Esophagus squamous epithelium (tissue), 5 donors: ENCODE results near the gene SNX1. TPM values are rescaled to one million over a fixed set of nuclear protein-coding genes. Genes with fewer than 3 reads are reported as not detected.
"Not testable (repeated sequence)": the region's sequence is repeated elsewhere in the genome, so short reads cannot be mapped to it uniquely, and the experiment has no call there.

ENCODE experiments used
- DNase-seq: peaks from one replicate; lab custom pipeline; 2025; lab: John Stamatoyannopoulos, UW
- H3K27ac ChIP-seq, 4 donors: fragments of 200-600 bp; sonication (generic); one replicate each; pipeline ENCODE4 v1.5.1; 2016 to 2019; ENCODE audit warnings: mild to moderate bottlenecking in 1 of 4
- H3K27me3 ChIP-seq, 4 donors: fragments of 200-600 bp; sonication (generic); 1 replicate in 3 of 4; 2 replicates in 1 of 4; pipeline versions ENCODE4 v1.5.1 to v1.6.0; 2017 to 2021; ENCODE audit warnings: antibody characterized with exemption in 1 of 4
- H3K36me3 ChIP-seq, 3 donors: fragments of 200-600 bp; sonication (generic); one replicate each; pipeline ENCODE4 v1.5.1; 2016 to 2019
- H3K4me1 ChIP-seq, 3 donors: fragments of 200-600 bp; sonication (generic); one replicate each; pipeline ENCODE4 v1.5.1; 2017 to 2019
- H3K4me3 ChIP-seq, 4 donors: fragments of 200-600 bp; sonication (generic); 1 replicate in 3 of 4; 2 replicates in 1 of 4; pipeline ENCODE4 v1.5.1; 2016 to 2019; ENCODE audit warnings: mild to moderate bottlenecking in 2 of 4, moderate library complexity in 1 of 4
- H3K9me3 ChIP-seq, 3 donors: fragments of 200-600 bp; sonication (generic); one replicate each; pipeline ENCODE4 v1.5.1; 2016 to 2019
- CTCF ChIP-seq, 6 experiments: fragments of 450-650 bp in 4 of 6; fragments of 200-600 bp in 2 of 6; sonication (generic) in 2 of 6; IDR thresholded peaks; one replicate each; pipeline ENCODE4 v1.5.1; 2016 to 2019; ENCODE audit warnings: antibody characterized with exemption in 6 of 6, mild to moderate bottlenecking in 4 of 6, moderate library complexity in 4 of 6
- POLR2A ChIP-seq, 4 donors: fragments of 450-650 bp; IDR thresholded peaks; one replicate each; pipeline ENCODE4 v1.6.1; 2017; ENCODE audit warnings: antibody characterized with exemption in 4 of 4, mild to moderate bottlenecking in 4 of 4, moderate library complexity in 3 of 4
- WGBS, 2 donors: methylation state at CpG; one replicate each; pipeline ENCODE4 v1.1.5; 2018; 5-methylcytosine and 5-hydroxymethylcytosine counted together
- intact Hi-C: fragments of 100-400 bp; cut with DNase I; formaldehyde crosslinking; loops from one replicate; pipeline ENCODE4 v1.15.0; 2022
- total RNA-seq, 4 donors: library from RNA; depleted of rRNA; stranded (reverse); fragments of >200 nt; gene quantifications; one replicate each; pipeline ENCODE4 v1.1.0, GENCODE V29; 2016
- donor health status: DM: yes; HTN: yes; CAD: no.

SNX1 gene
- total RNA-seq, 4 donors from 2014 or later = 39.9 to 71.1 (median 52.0) TPM

GRCh38 chr15:64112904-64113303 is 17.1 kb downstream of the SNX1 start:
- H3K4me1 ChIP-seq = peaks cover 0 to 29% (median 0%) of the 10 kb centered on the region in 3 donors
- H3K9me3 ChIP-seq = no peaks in the 10 kb centered on the region
- no peak for DNase-seq
- intact Hi-C loops = no loop called here
- 63 to 73% methylated on average over 1 of the region's 1 CpG for WGBS, 2 donors
- H3K27ac ChIP-seq = no peak overlapping the region
- no peak overlapping the region for H3K4me3 ChIP-seq
- H3K36me3 ChIP-seq = peaks cover 9 to 60% (median 14%) of the 10 kb centered on the region in 3 donors
- no peak for TF ChIP-seq POLR2A (IDR thresholded peaks at IDR 0.05)
- no peaks in the 10 kb centered on the region for H3K27me3 ChIP-seq

- peaks cover 15 to 100% (median 45%) of the 10 kb centered on the region in 3 donors for H3K36me3 ChIP-seq
- H3K9me3 ChIP-seq = no peaks in the 10 kb centered on the region
- DNase-seq = no peak
- TF ChIP-seq CTCF (IDR thresholded peaks at IDR 0.05) = no peak
- no peak overlapping the region for H3K4me3 ChIP-seq
- H3K4me1 ChIP-seq = no peaks in the 10 kb centered on the region
- no peak overlapping the region for H3K27ac ChIP-seq
- WGBS, 2 donors = 96 to 99% methylated on average over 5 of the region's 5 CpGs
- H3K27me3 ChIP-seq = no peaks in the 10 kb centered on the region
- intact Hi-C loops = no loop called here
Measured at GRCh38 chr15:64117759-64118487, 22.1 kb downstream of the SNX1 start.

GRCh38 chr15:64120322-64120721 is 24.5 kb downstream of the SNX1 start:
- DNase-seq, intact Hi-C loops, H3K4me3 ChIP-seq, H3K4me1 ChIP-seq, H3K27me3 ChIP-seq, H3K9me3 ChIP-seq, H3K27ac ChIP-seq: not testable (repeated sequence)
- H3K36me3 ChIP-seq = peaks cover 14 to 100% (median 46%) of the 10 kb centered on the region in 3 donors
- 88 to 91% methylated on average over 2 of the region's 2 CpGs for WGBS, 2 donors

GRCh38 chr15:64121614-64122013 is 25.8 kb downstream of the SNX1 start:
- TF ChIP-seq POLR2A (IDR thresholded peaks at IDR 0.05) (no peak), CTCF (IDR thresholded peaks at IDR 0.05) (no peak)
- intact Hi-C loops = no loop called here
- 80 to 88% methylated on average over 4 of the region's 4 CpGs for WGBS, 2 donors

GRCh38 chr15:64122444-64122843 is 26.7 kb downstream of the SNX1 start:
- Histone ChIP-seq H3K27me3 (no peaks in the 10 kb centered on the region), H3K9me3 (no peaks in the 10 kb centered on the region), H3K27ac (no peak overlapping the region), H3K4me3 (no peak overlapping the region), H3K4me1 (no peaks in the 10 kb centered on the region), H3K36me3 (peaks cover 21 to 100% (median 46%) of the 10 kb centered on the region in 3 donors)
- 63 to 83% methylated on average over 1 of the region's 1 CpG for WGBS, 2 donors
- intact Hi-C loops = no loop called here
- TF ChIP-seq POLR2A (IDR thresholded peaks at IDR 0.05) = no peak
- TF ChIP-seq CTCF (IDR thresholded peaks at IDR 0.05) = no peak
- DNase-seq = no peak

More at GRCh38 chr15:64121614-64122013, 25.8 kb downstream of the SNX1 start:
- DNase-seq = no peak
- Histone ChIP-seq H3K27ac (no peak overlapping the region), H3K4me3 (no peak overlapping the region), H3K36me3 (peaks cover 17 to 100% (median 46%) of the 10 kb centered on the region in 3 donors), H3K9me3 (no peaks in the 10 kb centered on the region), H3K4me1 (no peaks in the 10 kb centered on the region), H3K27me3 (no peaks in the 10 kb centered on the region)

GRCh38 chr15:64122936-64123351 is 27.2 kb downstream of the SNX1 start:
- WGBS, 2 donors = 90 to 91% methylated on average over 3 of the region's 3 CpGs
- DNase-seq = no peak
- H3K36me3 ChIP-seq = peaks cover 24 to 100% (median 49%) of the 10 kb centered on the region in 3 donors
- TF ChIP-seq POLR2A (IDR thresholded peaks at IDR 0.05) (no peak), CTCF (IDR thresholded peaks at IDR 0.05) (no peak)
- H3K4me3 ChIP-seq = no peak overlapping the region
- no peak overlapping the region for H3K27ac ChIP-seq
- H3K27me3 ChIP-seq = no peaks in the 10 kb centered on the region
- H3K9me3 ChIP-seq = no peaks in the 10 kb centered on the region
- intact Hi-C loops = no loop called here
- H3K4me1 ChIP-seq = no peaks in the 10 kb centered on the region
